Astrocyte of the spinal cord (primary cell): ENCODE measurements around the gene INSIG2.

Experiments
- DNase-seq: peaks from one replicate; pipeline ENCODE4 v3.0.0; 2011; ENCODE audit warnings: low read depth, low spot score
- H3K4me3 ChIP-seq: 2 replicates; pipeline ENCODE4 v1.5.1; 2011; ENCODE audit warnings: low read depth, mild to moderate bottlenecking, low read length, moderate library complexity
- in situ Hi-C: cut with HindIII; loops from 2 replicates; pipeline ENCODE4 v1.10.0; 2017; ENCODE audit warnings: low sequenced_read_pairs
- TF ChIP-seq, protein P1 (sequence below): IDR thresholded peaks from 2 replicates; pipeline ENCODE4 v1.5.1; 2012; ENCODE audit warnings: low read depth, mild to moderate bottlenecking, low read length, inconsistent platforms

The INSIG2 gene

DNA sequence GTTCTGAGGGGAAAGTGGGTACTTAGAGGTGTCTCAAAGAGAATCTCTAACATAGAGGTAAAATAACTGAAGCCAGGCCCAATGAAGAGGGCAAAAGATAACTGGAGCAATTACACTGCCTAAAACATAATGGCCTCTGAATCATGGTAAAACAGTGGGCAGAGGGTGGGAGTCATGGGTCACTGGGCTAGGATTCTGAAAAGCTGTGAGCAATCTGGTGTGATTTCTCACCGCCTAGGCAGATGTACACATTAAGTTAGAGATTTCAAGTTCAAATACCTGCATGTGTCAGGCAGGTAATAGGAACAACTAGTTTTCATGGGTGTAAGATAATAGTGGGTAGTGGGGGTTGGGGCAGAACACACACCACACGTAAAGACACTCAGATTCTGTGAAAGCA lies 45.6 kb downstream of the INSIG2 start:
- DNase-seq = no peak
- TF ChIP-seq, protein P1, sequence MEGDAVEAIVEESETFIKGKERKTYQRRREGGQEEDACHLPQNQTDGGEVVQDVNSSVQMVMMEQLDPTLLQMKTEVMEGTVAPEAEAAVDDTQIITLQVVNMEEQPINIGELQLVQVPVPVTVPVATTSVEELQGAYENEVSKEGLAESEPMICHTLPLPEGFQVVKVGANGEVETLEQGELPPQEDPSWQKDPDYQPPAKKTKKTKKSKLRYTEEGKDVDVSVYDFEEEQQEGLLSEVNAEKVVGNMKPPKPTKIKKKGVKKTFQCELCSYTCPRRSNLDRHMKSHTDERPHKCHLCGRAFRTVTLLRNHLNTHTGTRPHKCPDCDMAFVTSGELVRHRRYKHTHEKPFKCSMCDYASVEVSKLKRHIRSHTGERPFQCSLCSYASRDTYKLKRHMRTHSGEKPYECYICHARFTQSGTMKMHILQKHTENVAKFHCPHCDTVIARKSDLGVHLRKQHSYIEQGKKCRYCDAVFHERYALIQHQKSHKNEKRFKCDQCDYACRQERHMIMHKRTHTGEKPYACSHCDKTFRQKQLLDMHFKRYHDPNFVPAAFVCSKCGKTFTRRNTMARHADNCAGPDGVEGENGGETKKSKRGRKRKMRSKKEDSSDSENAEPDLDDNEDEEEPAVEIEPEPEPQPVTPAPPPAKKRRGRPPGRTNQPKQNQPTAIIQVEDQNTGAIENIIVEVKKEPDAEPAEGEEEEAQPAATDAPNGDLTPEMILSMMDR = no peak
- in situ Hi-C loops = no loop called here
- no peak overlapping the region for H3K4me3 ChIP-seq

DNA sequence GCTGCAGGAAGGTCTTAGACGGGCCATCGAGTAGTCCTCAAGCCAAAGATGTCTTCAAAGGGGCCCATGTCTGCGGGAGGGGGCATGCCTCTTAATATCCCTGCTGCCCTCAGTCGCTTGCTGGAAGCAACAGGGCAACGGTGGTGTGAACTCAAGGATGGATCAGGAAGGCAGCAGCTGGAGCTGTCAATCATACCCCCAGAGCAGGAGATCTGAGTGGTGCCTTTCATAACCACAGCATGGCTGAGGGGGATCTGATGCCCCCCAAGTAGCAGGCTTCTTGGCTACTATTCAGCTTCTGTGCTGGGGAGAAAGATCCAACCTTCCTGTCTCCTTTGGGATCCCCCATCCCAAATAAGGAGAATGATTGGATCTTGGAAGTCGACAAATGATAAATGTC lies 46.4 kb downstream of the INSIG2 start:
- TF ChIP-seq, protein P1 = no peak
- in situ Hi-C loops = no loop called here
- no peak for DNase-seq
- H3K4me3 ChIP-seq = no peak overlapping the region

DNA sequence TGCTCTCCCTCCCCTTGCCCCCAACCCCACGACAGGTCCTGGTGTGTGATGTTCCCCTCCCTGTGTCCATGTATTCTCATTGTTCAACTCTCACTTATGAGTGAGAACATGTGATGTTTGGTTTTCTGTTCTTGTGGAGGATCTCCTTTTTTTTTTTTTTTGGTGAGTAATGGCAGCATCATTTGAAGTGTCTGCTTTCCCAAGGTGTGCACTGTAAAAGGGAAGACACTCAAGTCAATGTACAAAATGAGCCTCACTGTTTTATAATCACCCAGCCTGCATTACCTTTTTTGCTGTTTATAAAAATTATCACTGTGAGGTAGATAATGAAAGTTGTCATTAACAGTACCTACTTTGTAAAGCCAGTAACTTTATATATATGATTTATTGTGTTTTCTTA lies 56.9 kb downstream of the INSIG2 start:
- no peak for DNase-seq
- no peak overlapping the region for H3K4me3 ChIP-seq
- TF ChIP-seq, protein P1 = no peak
- in situ Hi-C loops = no loop called here

DNA sequence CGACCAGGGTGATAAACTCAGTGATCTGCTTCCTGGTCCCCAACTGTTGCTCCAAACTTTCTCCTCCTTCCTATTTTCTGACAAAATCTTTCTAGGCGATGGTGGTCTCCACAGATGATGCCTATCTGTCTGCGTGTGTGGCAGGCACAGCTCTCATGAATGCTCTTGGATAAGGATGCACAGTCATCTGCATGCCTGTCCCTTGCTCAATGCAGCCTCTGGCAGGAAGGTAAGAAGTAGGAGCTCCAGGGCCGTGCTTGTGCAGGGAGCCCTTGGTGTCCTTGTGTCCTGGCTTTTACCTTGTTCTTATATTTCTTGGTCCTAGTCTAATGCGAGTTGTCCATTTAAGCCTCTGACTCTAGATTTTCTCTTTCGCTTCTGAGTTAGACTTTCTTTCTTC lies 57.5 kb downstream of the INSIG2 start:
- TF ChIP-seq, protein P1 = no peak
- DNase-seq = no peak
- in situ Hi-C loops = no loop called here
- H3K4me3 ChIP-seq = no peak overlapping the region

DNA sequence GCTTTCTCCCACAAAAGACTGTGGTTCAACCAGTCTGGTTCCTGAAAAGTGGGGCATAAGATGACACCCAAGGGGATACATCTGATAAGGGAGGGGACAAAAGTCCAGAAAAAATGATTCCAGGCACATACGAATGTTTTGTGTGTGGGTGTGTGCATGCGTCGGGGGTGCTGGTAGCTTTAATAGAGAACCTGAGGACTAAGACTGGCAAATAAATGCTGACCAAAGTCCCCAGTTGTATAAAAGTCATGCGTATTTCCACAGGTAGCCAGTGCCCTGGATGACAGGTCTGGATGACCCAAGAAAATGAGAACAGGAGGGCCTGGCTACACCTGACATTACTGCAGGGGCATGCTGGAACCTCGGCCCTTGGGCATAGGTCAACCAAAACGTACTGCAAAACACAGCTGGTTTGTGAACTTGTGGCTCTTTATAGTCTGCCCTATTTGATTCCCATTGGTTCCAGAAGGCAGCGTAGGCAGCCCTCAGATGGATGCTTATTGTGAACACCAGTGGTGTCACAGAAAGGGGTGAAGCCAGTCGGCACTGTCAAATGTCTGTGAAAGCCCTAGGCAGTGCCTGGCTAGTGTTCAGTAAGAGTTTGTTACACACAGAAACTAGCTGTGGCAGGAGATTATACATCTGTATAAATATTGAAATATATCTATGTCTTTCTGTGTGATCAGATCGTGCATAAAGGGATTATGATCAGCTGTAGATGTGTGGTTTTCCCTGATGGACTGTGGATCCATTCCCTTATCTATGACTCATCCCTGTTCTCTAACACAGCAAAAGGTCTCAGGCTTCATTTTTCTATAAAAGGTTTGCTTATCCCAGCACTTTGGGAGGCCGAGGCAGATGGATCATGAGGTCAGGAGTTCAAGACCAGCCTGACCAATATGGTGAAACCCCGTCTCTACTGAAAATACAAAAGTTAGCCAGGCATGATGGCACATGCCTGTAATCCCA lies 58.3 kb downstream of the INSIG2 start:
- no peak overlapping the region for H3K4me3 ChIP-seq
- DNase-seq = no peak
- TF ChIP-seq, protein P1 = no peak
- in situ Hi-C loops = no loop called here

DNA sequence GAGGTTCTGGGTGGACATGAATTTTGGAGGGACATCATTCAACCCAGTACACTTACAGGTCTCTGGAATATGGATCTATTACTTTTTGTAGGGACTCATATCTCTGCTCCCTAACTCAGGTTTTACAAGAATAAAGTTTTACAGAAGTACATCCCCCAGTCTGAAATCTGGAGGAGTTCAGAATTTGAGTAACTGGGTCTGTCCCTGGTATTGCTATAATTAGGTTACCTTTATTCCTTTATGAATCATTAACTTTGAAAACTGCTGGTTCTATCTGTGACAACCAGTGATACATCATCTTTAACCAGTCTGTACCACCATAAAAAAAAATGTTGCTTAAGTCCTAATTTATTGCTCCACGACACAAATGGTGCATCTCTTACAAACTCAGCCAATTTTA lies 59.9 kb downstream of the INSIG2 start:
- in situ Hi-C loops = no loop called here
- TF ChIP-seq, protein P1 = no peak
- DNase-seq = no peak
- no peak overlapping the region for H3K4me3 ChIP-seq
